ENCODE measurements around the gene ZSCAN5B.

Gene ZSCAN5B

GRCh38 chr19:56148096-56148495, 49.5 kb downstream of the ZSCAN5B start:
- DNase-seq (ENCODE audit: extremely low spot score, insufficient read length, low read depth) (no peak), FAIRE-seq (no peak)

GRCh38 chr19:56147307-56147706, 50.3 kb downstream of the ZSCAN5B start:
- FAIRE-seq (no peak), DNase-seq (ENCODE audit: extremely low spot score, insufficient read length, low read depth) (no peak)

- no peak for FAIRE-seq
- no peak for DNase-seq (ENCODE audit: extremely low spot score, insufficient read length, low read depth)
These were observed 50.7 kb downstream of the ZSCAN5B start for GRCh38 chr19:56146904-56147303.

- FAIRE-seq (no peak), DNase-seq (ENCODE audit: extremely low spot score, insufficient read length, low read depth) (no peak)
These were observed 51.9 kb downstream of the ZSCAN5B start for GRCh38 chr19:56145698-56146097.

- DNase-seq (ENCODE audit: extremely low spot score, insufficient read length, low read depth) = no peak
- FAIRE-seq = no peak
These were observed 52.8 kb downstream of the ZSCAN5B start for GRCh38 chr19:56144831-56145230.

GRCh38 chr19:56144376-56144775, 53.2 kb downstream of the ZSCAN5B start:
- no peak for FAIRE-seq
- DNase-seq (ENCODE audit: extremely low spot score, insufficient read length, low read depth) = no peak

- FAIRE-seq = no peak
- no peak for DNase-seq (ENCODE audit: extremely low spot score, insufficient read length, low read depth)
These were observed 54.6 kb downstream of the ZSCAN5B start for GRCh38 chr19:56142897-56143434.

- FAIRE-seq = no peak
- no peak for DNase-seq (ENCODE audit: extremely low spot score, insufficient read length, low read depth)
These were observed 55.3 kb downstream of the ZSCAN5B start for GRCh38 chr19:56142087-56142787.

- no peak for FAIRE-seq
- DNase-seq (ENCODE audit: extremely low spot score, insufficient read length, low read depth) = no peak
These were observed 56.1 kb downstream of the ZSCAN5B start for GRCh38 chr19:56141417-56141993.

GRCh38 chr19:56140583-56141416, 56.8 kb downstream of the ZSCAN5B start, which contains the start of gene ZNF444:
Gene ZNF444 (plus strand): TSS chr19:56141287. CDS start chr19:56146912, 5,625 bp downstream.
- FAIRE-seq (peak; percentile 98), DNase-seq (ENCODE audit: extremely low spot score, insufficient read length, low read depth) (peak; percentile 97)

- no peak for DNase-seq (ENCODE audit: extremely low spot score, insufficient read length, low read depth)
- FAIRE-seq = no peak
These were observed 57.6 kb downstream of the ZSCAN5B start for GRCh38 chr19:56139847-56140582.

Measured in GM18507 (cell line).